HCT116 (cell line): ENCODE data around the gene PGA5. TPM values are rescaled to one million over a fixed set of nuclear protein-coding genes. Genes with fewer than 3 reads are reported as not detected.

Experiments
- ATAC-seq: fragments of 200-7000 bp; cut with Tn5 transposase; 2 replicates; pipeline ENCODE4 v1.9.1; 2020; ENCODE audit warnings: mild to moderate bottlenecking, moderate library complexity
- BruUV-seq: library from RNA; stranded (reverse); fragments of 400-500 nt; replicated peaks from 2 replicates; lab custom pipeline; 2021; lab: Mats Ljungman, UMichigan
- CTCF ChIA-PET: fragments of 300-600 bp; sonication (Branson Sonifier 250); formaldehyde crosslinking; loops from one replicate; lab custom pipeline; 2021; ENCODE audit warnings: antibody characterized with exemption; lab: Charles Lee
- POLR2A ChIA-PET: fragments of 300-600, 350-600 bp; sonication (Branson Sonifier 250); formaldehyde crosslinking; loops from one replicate; lab custom pipeline; 2021; ENCODE audit warnings: antibody characterized with exemption; lab: Charles Lee
- RAD21 ChIA-PET, 2 experiments: fragments of 300-600 bp; sonication (Branson Sonifier 250); formaldehyde crosslinking; loops; one replicate each; lab custom pipeline; 2023; ENCODE audit warnings: low total read pairs in 2 of 2; ENCODE audit not compliant: uncharacterized antibody in 2 of 2, unreplicated experiment in 2 of 2, low non-redundant PET in 1 of 2; lab: Charles Lee
- DNase-seq: peaks from one replicate; pipeline ENCODE4 v3.0.0-alpha.2; 2010; ENCODE audit warnings: low read depth, low spot score
- H2AFZ ChIP-seq: fragments of 200-600 bp; shearing (Covaris generic), sonication (generic); 2 replicates; pipeline ENCODE4 v1.6.1; 2017; ENCODE audit warnings: low read depth, mixed run types, mixed read lengths, antibody characterized with exemption, low read length; ENCODE audit not compliant: poor library complexity, severe bottlenecking
- H3K27ac ChIP-seq: 2 replicates; pipeline ENCODE4 v1.5.1; 2012; ENCODE audit warnings: low read depth, low read length
- H3K27me3 ChIP-seq: fragments of 200-600 bp; sonication (generic); 2 replicates; pipeline ENCODE4 v1.6.1; 2016; ENCODE audit warnings: mixed run types, low read length, mixed read lengths; ENCODE audit not compliant: insufficient read depth
- H3K36me3 ChIP-seq, 2 experiments: fragments of 200-500 bp in 1 of 2; fragments of 200-600 bp in 1 of 2; sonication (Bioruptor generic) in 1 of 2; sonication (generic) in 1 of 2; 2 replicates each; pipeline versions ENCODE4 v1.5.1 to v1.6.1; 2014 to 2016; ENCODE audit warnings: low read length in 2 of 2, inconsistent platforms in 1 of 2, mixed read lengths in 1 of 2, mixed run types in 1 of 2; ENCODE audit not compliant: insufficient read depth in 2 of 2, control insufficient read depth in 1 of 2
- H3K4me1 ChIP-seq, 2 experiments: fragments of 200-600 bp in 1 of 2; sonication (generic) in 1 of 2; 2 replicates each; pipeline versions ENCODE4 v1.5.1 to v1.6.1; 2012 to 2017; ENCODE audit warnings: low read length in 2 of 2, inconsistent platforms in 1 of 2, mild to moderate bottlenecking in 1 of 2, mixed read lengths in 1 of 2, mixed run types in 1 of 2, moderate library complexity in 1 of 2; ENCODE audit not compliant: insufficient read depth in 2 of 2, control insufficient read depth in 1 of 2
- H3K4me2 ChIP-seq: fragments of 200-600 bp; sonication (generic); 2 replicates; pipeline ENCODE4 v1.6.1; 2017; ENCODE audit warnings: mixed run types, low read length, mixed read lengths
- H3K4me3 ChIP-seq, 2 experiments: fragments of 200-600 bp in 1 of 2; sonication (generic) in 1 of 2; replicated peaks in 1 of 2; 2 replicates each; pipeline ENCODE4 v1.5.1; 2011 to 2016; ENCODE audit warnings: low read length in 2 of 2, control low read depth in 1 of 2, low read depth in 1 of 2, mild to moderate bottlenecking in 1 of 2, mixed read lengths in 1 of 2, mixed run types in 1 of 2
- H3K79me2 ChIP-seq: fragments of 200-600 bp; sonication (generic); 2 replicates; pipeline ENCODE4 v1.6.1; 2017; ENCODE audit warnings: mild to moderate bottlenecking, mixed run types, low read length, moderate library complexity, mixed read lengths; ENCODE audit not compliant: insufficient read depth
- H3K9ac ChIP-seq: fragments of 200-600 bp; sonication (generic); 2 replicates; pipeline ENCODE4 v1.6.1; 2016; ENCODE audit warnings: low read length, mixed read lengths
- H3K9me2 ChIP-seq: fragments of 200-600 bp; sonication (generic), shearing (Covaris generic); 2 replicates; pipeline ENCODE4 v1.6.1; 2017; ENCODE audit warnings: mixed run types, mild to moderate bottlenecking, moderate library complexity; ENCODE audit not compliant: insufficient read depth
- H3K9me3 ChIP-seq, 2 experiments: fragments of 200-500 bp in 1 of 2; fragments of 200-600 bp in 1 of 2; sonication (Bioruptor generic) in 1 of 2; sonication (generic) in 1 of 2; 2 replicates each; pipeline ENCODE4 v1.6.1; 2014 to 2017; ENCODE audit warnings: low read length in 2 of 2, mixed read lengths in 2 of 2, inconsistent platforms in 1 of 2, low read depth in 1 of 2, mild to moderate bottlenecking in 1 of 2, mixed run types in 1 of 2, moderate library complexity in 1 of 2; ENCODE audit not compliant: control insufficient read depth in 1 of 2, insufficient read depth in 1 of 2
- H4K20me1 ChIP-seq: fragments of 200-600 bp; sonication (generic), shearing (Covaris generic); 2 replicates; pipeline ENCODE4 v1.6.1; 2017; ENCODE audit warnings: mixed run types, mild to moderate bottlenecking, moderate library complexity; ENCODE audit not compliant: insufficient read depth
- CEBPB ChIP-seq: IDR thresholded peaks from 2 replicates; pipeline ENCODE4 v1.6.1; 2012; ENCODE audit warnings: low read depth
- EGR1 ChIP-seq: IDR thresholded peaks from 2 replicates; pipeline ENCODE4 v1.6.1; 2012; ENCODE audit warnings: low read depth
- EZH2 ChIP-seq: fragments of 200-600 bp; sonication (generic); IDR thresholded peaks from 2 replicates; pipeline ENCODE4 v1.6.1; 2017; ENCODE audit warnings: antibody characterized with exemption, mixed run types
- EZH2phosphoT487 ChIP-seq: fragments of 200-600 bp; IDR thresholded peaks from 2 replicates; pipeline ENCODE4 v1.6.1; 2018; ENCODE audit warnings: antibody characterized with exemption, borderline replicate concordance
- JUND ChIP-seq: IDR thresholded peaks from 2 replicates; pipeline ENCODE4 v1.6.1; 2012
- POLR2A ChIP-seq: IDR thresholded peaks from 2 replicates; pipeline ENCODE4 v1.7.0; 2011; ENCODE audit warnings: borderline replicate concordance; ENCODE audit not compliant: insufficient read depth, insufficient read length; ENCODE audit errors: extremely low read depth
- POLR2AphosphoS5 ChIP-seq: IDR thresholded peaks from 2 replicates; pipeline ENCODE4 v1.6.1; 2011; ENCODE audit warnings: mild to moderate bottlenecking, low read depth, low read length, moderate library complexity
- RAD21 ChIP-seq: IDR thresholded peaks from 2 replicates; pipeline ENCODE4 v1.6.1; 2012; ENCODE audit warnings: low read depth, mild to moderate bottlenecking
- SP1 ChIP-seq: IDR thresholded peaks from 2 replicates; pipeline ENCODE4 v1.6.1; 2012; ENCODE audit warnings: low read depth
- SRF ChIP-seq: IDR thresholded peaks from 2 replicates; pipeline ENCODE4 v1.6.1; 2012; ENCODE audit warnings: low read depth
- ZFX ChIP-seq: fragments of 450-650 bp; IDR thresholded peaks from 2 replicates; pipeline ENCODE4 v1.6.1; 2017
- ZNF274 ChIP-seq: fragments of 200-500 bp; sonication (Bioruptor generic); IDR thresholded peaks from 2 replicates; pipeline ENCODE4 v1.6.1; 2014; ENCODE audit warnings: mild to moderate bottlenecking, low read depth, low read length, inconsistent platforms
- intact Hi-C: fragments of 100-400 bp; cut with micrococcal nuclease; formaldehyde crosslinking; loops from 2 replicates; pipeline ENCODE4 v1.10.0; 2022
- total RNA-seq: library from RNA; stranded (reverse); gene quantifications from one replicate; pipeline ENCODE4 v1.2.1, GENCODE V29; 2021; ENCODE audit not compliant: unreplicated experiment
- TF ChIP-seq, protein P1 (sequence below), 3 experiments: fragments of 200-600 bp in 1 of 3; sonication (generic) in 1 of 3; IDR thresholded peaks in 2 of 3; conservative IDR thresholded peaks in 1 of 3; 2 replicates each; pipeline ENCODE4 v1.5.1; 2012 to 2017; ENCODE audit warnings: low read depth in 2 of 3, low read length in 2 of 3, antibody characterized with exemption in 1 of 3, borderline replicate concordance in 1 of 3, control low read depth in 1 of 3, mild to moderate bottlenecking in 1 of 3, mixed read lengths in 1 of 3, mixed run types in 1 of 3, moderate library complexity in 1 of 3; ENCODE audit not compliant: insufficient read depth in 1 of 3
- TF ChIP-seq, protein P2 (sequence below): IDR thresholded peaks from 2 replicates; pipeline ENCODE4 v1.6.1; 2011; ENCODE audit warnings: mild to moderate bottlenecking, low read length, moderate library complexity; ENCODE audit not compliant: insufficient replicate concordance; ENCODE audit errors: extremely low read depth
- TF ChIP-seq, protein P3 (sequence below): IDR thresholded peaks from 2 replicates; pipeline ENCODE4 v1.6.1; 2012
- TF ChIP-seq, protein P4 (sequence below): IDR thresholded peaks from 2 replicates; pipeline ENCODE4 v1.6.1; 2012; ENCODE audit warnings: low read depth

PGA5 gene
- total RNA-seq, 1 experiment from 2014 or later, result not detected

DNA sequence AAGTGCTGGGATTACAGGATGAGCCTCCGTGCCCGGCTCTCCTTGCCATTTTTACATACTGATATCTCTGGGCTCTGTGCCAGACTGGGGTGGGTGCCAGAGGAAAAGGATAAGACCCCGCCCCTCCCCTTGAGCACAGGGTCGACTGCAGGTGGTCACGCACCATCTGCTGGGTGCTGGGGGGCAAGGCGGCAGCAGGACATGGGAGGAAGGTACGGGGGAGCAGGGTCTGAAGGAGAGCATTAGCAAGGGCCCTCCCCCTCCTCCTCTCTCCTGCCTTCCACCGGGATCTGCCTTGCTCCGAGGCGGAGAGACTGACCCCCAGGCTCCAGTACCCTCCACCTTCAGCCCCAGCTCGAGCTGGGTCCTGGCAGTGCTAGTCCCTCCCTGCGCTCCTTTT, 47.4 kb upstream of the PGA5 start (continued):
- TF ChIP-seq, protein P1, sequence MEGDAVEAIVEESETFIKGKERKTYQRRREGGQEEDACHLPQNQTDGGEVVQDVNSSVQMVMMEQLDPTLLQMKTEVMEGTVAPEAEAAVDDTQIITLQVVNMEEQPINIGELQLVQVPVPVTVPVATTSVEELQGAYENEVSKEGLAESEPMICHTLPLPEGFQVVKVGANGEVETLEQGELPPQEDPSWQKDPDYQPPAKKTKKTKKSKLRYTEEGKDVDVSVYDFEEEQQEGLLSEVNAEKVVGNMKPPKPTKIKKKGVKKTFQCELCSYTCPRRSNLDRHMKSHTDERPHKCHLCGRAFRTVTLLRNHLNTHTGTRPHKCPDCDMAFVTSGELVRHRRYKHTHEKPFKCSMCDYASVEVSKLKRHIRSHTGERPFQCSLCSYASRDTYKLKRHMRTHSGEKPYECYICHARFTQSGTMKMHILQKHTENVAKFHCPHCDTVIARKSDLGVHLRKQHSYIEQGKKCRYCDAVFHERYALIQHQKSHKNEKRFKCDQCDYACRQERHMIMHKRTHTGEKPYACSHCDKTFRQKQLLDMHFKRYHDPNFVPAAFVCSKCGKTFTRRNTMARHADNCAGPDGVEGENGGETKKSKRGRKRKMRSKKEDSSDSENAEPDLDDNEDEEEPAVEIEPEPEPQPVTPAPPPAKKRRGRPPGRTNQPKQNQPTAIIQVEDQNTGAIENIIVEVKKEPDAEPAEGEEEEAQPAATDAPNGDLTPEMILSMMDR (IDR thresholded peaks at IDR 0.05 in 2 of 3, conservative IDR thresholded peaks at IDR 0.05 in 1 of 3; ENCODE audit: borderline replicate concordance in 1 of 3, insufficient read depth in 1 of 3, low read depth in 2 of 3, low read length in 2 of 3), result no peak
- no peak for TF ChIP-seq CEBPB

DNA sequence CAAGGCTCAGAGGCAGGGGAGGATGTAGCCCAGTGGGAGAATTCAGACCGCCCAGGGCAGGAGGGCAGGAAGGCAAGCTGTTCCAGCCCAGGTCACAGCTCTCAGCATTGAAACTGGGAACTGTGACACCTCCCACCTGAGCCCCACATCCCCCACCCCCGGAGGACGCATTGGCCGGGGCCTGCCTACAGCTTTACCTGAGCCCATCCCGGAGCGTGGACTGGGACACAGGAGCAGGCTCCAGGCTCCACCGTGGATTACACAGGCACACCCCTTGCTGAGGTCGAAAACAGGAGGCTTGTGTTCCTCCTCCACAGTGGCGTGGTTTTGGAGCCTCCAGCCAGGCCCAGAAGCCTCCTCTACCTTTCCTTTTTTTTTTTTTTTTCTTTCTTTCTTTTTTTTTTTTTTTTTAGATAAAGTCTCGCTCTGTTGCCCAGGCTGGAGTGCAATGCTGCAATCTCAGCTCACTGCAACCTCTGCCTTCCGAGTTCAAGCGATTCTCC, 46.8 kb upstream of the PGA5 start:
- BruUV-seq, result no TSS peak
- no peak for TF ChIP-seq POLR2AphosphoS5
- no peak for TF ChIP-seq POLR2A
- no peak for TF ChIP-seq ZFX
- TF ChIP-seq EZH2, result no peak
- TF ChIP-seq, protein P2, sequence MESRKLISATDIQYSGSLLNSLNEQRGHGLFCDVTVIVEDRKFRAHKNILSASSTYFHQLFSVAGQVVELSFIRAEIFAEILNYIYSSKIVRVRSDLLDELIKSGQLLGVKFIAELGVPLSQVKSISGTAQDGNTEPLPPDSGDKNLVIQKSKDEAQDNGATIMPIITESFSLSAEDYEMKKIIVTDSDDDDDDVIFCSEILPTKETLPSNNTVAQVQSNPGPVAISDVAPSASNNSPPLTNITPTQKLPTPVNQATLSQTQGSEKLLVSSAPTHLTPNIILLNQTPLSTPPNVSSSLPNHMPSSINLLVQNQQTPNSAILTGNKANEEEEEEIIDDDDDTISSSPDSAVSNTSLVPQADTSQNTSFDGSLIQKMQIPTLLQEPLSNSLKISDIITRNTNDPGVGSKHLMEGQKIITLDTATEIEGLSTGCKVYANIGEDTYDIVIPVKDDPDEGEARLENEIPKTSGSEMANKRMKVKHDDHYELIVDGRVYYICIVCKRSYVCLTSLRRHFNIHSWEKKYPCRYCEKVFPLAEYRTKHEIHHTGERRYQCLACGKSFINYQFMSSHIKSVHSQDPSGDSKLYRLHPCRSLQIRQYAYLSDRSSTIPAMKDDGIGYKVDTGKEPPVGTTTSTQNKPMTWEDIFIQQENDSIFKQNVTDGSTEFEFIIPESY, result no peak
- TF ChIP-seq, protein P3, sequence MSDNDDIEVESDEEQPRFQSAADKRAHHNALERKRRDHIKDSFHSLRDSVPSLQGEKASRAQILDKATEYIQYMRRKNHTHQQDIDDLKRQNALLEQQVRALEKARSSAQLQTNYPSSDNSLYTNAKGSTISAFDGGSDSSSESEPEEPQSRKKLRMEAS, result no peak
- no peak for TF ChIP-seq EGR1
- TF ChIP-seq JUND, result no peak
- TF ChIP-seq EZH2phosphoT487, result no peak
- no peak for TF ChIP-seq RAD21
- no peak for TF ChIP-seq SRF
- TF ChIP-seq, protein P4, sequence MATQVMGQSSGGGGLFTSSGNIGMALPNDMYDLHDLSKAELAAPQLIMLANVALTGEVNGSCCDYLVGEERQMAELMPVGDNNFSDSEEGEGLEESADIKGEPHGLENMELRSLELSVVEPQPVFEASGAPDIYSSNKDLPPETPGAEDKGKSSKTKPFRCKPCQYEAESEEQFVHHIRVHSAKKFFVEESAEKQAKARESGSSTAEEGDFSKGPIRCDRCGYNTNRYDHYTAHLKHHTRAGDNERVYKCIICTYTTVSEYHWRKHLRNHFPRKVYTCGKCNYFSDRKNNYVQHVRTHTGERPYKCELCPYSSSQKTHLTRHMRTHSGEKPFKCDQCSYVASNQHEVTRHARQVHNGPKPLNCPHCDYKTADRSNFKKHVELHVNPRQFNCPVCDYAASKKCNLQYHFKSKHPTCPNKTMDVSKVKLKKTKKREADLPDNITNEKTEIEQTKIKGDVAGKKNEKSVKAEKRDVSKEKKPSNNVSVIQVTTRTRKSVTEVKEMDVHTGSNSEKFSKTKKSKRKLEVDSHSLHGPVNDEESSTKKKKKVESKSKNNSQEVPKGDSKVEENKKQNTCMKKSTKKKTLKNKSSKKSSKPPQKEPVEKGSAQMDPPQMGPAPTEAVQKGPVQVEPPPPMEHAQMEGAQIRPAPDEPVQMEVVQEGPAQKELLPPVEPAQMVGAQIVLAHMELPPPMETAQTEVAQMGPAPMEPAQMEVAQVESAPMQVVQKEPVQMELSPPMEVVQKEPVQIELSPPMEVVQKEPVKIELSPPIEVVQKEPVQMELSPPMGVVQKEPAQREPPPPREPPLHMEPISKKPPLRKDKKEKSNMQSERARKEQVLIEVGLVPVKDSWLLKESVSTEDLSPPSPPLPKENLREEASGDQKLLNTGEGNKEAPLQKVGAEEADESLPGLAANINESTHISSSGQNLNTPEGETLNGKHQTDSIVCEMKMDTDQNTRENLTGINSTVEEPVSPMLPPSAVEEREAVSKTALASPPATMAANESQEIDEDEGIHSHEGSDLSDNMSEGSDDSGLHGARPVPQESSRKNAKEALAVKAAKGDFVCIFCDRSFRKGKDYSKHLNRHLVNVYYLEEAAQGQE, result no peak
- no peak for TF ChIP-seq ZNF274
- no peak for TF ChIP-seq SP1
- ATAC-seq (no peak), DNase-seq (no peak)
- ChIA-PET CTCF (no interaction called here), RAD21 (no interaction called here), POLR2A (no interaction called here)
- no peaks in the 10 kb centered on the region for H3K27me3 ChIP-seq
- no peak overlapping the region for H3K4me2 ChIP-seq
- no peak overlapping the region for H2AFZ ChIP-seq
- H3K9me3 ChIP-seq, result no peaks in the 10 kb centered on the region
- H3K4me3 ChIP-seq, result no peak overlapping the region
- H3K79me2 ChIP-seq, result no peaks in the 10 kb centered on the region
- H3K9ac ChIP-seq, result no peak overlapping the region
- no peak overlapping the region for H3K27ac ChIP-seq
- no peaks in the 10 kb centered on the region for H3K36me3 ChIP-seq
- no peaks in the 10 kb centered on the region for H4K20me1 ChIP-seq
- no peaks in the 10 kb centered on the region for H3K9me2 ChIP-seq
- H3K4me1 ChIP-seq, result no peaks in the 10 kb centered on the region
- intact Hi-C loops, result no loop called here
